GM23338 (cell line): ENCODE data around the gene CAPZA1. TPM values are rescaled to one million over a fixed set of nuclear protein-coding genes. Genes with fewer than 3 reads are reported as not detected.

Experiments
- ATAC-seq: fragments of 200-7000 bp; cut with Tn5 transposase; 3 replicates; pipeline ENCODE4 v1.9.1; 2020
- DNase-seq: peaks from one replicate; pipeline ENCODE4 v3.0.0-alpha.2; 2015; ENCODE audit warnings: low spot score
- H2AFZ ChIP-seq: fragments of 200-600 bp; sonication (generic); 2 replicates; pipeline ENCODE4 v1.8.0; 2016; ENCODE audit warnings: antibody characterized with exemption, mild to moderate bottlenecking, moderate library complexity
- H3F3A ChIP-seq: fragments of 200-600 bp; sonication (generic); replicated peaks from 2 replicates; pipeline ENCODE4 v1.8.0; 2017; ENCODE audit warnings: antibody characterized with exemption, mixed run types, low read depth
- H3K27ac ChIP-seq: fragments of 200-600 bp; sonication (generic); 2 replicates; pipeline ENCODE4 v1.6.1; 2016; ENCODE audit warnings: low read depth
- H3K27me3 ChIP-seq: fragments of 200-600 bp; sonication (generic); 2 replicates; pipeline ENCODE4 v1.8.0; 2016; ENCODE audit warnings: mild to moderate bottlenecking, mixed run types, moderate library complexity; ENCODE audit not compliant: insufficient read depth
- H3K36me3 ChIP-seq: fragments of 200-600 bp; sonication (generic); 2 replicates; pipeline ENCODE4 v1.8.0; 2016; ENCODE audit warnings: mild to moderate bottlenecking; ENCODE audit not compliant: insufficient read depth
- H3K4me1 ChIP-seq: fragments of 200-600 bp; sonication (generic); 2 replicates; pipeline ENCODE4 v1.8.0; 2016; ENCODE audit warnings: mild to moderate bottlenecking, moderate library complexity; ENCODE audit not compliant: insufficient read depth
- H3K4me2 ChIP-seq: fragments of 200-600 bp; sonication (generic); 2 replicates; pipeline ENCODE4 v1.7.1; 2017; ENCODE audit warnings: mixed run types
- H3K4me3 ChIP-seq: fragments of 200-600 bp; sonication (generic); 2 replicates; pipeline ENCODE4 v1.6.1; 2016; ENCODE audit warnings: mixed run types
- H3K79me2 ChIP-seq: fragments of 200-600 bp; sonication (generic); replicated peaks from 2 replicates; pipeline ENCODE4 v1.8.0; 2017; ENCODE audit warnings: mild to moderate bottlenecking; ENCODE audit not compliant: insufficient read depth
- H3K9me2 ChIP-seq: fragments of 200-600 bp; sonication (generic); 2 replicates; pipeline ENCODE4 v1.8.0; 2017; ENCODE audit not compliant: insufficient read depth
- H4K20me1 ChIP-seq: fragments of 200-600 bp; sonication (generic); replicated peaks from 2 replicates; pipeline ENCODE4 v1.8.0; 2017; ENCODE audit warnings: mild to moderate bottlenecking; ENCODE audit not compliant: insufficient read depth
- H3K27ac Mint-ChIP-seq: 2 replicates; pipeline ENCODE4 v1.8.0; 2020; ENCODE audit warnings: inconsistent platforms, mild to moderate bottlenecking, moderate library complexity, mixed read lengths
- H3K27me3 Mint-ChIP-seq: 3 replicates; pipeline ENCODE4 v1.8.0; 2022; ENCODE audit warnings: low read depth, mild to moderate bottlenecking, moderate library complexity, mixed read lengths, inconsistent platforms; ENCODE audit not compliant: insufficient read depth, poor library complexity
- H3K36me3 Mint-ChIP-seq: 3 replicates; pipeline ENCODE4 v1.8.0; 2021; ENCODE audit warnings: low read depth, mild to moderate bottlenecking, inconsistent platforms, moderate library complexity, mixed read lengths
- H3K4me1 Mint-ChIP-seq: 3 replicates; pipeline ENCODE4 v1.8.0; 2020; ENCODE audit warnings: mild to moderate bottlenecking, inconsistent platforms, mixed read lengths
- H3K4me3 Mint-ChIP-seq: 3 replicates; pipeline ENCODE4 v1.8.0; 2021; ENCODE audit warnings: moderate library complexity, mild to moderate bottlenecking, inconsistent platforms, mixed read lengths
- H3K9me3 Mint-ChIP-seq: 3 replicates; pipeline ENCODE4 v1.8.0; 2020; ENCODE audit warnings: moderate library complexity, mild to moderate bottlenecking, inconsistent platforms, mixed read lengths
- CREB1 ChIP-seq: fragments of 250-450 bp; sonication (Bioruptor Pico); IDR thresholded peaks from 2 replicates; pipeline ENCODE4 v1.5.0; 2020; ENCODE audit warnings: low read depth, mild to moderate bottlenecking, moderate library complexity
- CTCF ChIP-seq, 2 experiments: fragments of 200-600 bp in 1 of 2; sonication (generic) in 1 of 2; conservative IDR thresholded peaks; 2 replicates each; pipeline versions ENCODE4 v1.5.1 to v1.6.1; 2016 to 2017; ENCODE audit warnings: antibody characterized with exemption in 2 of 2, low read depth in 2 of 2, mild to moderate bottlenecking in 2 of 2, moderate library complexity in 1 of 2
- ETS1 ChIP-seq: IDR thresholded peaks from 2 replicates; pipeline ENCODE4 v1.6.1; 2016; ENCODE audit warnings: antibody characterized with exemption
- EZH2 ChIP-seq: fragments of 200-600 bp; sonication (generic); IDR thresholded peaks from one replicate; pipeline ENCODE4 v1.8.0; 2017; ENCODE audit warnings: antibody characterized with exemption, mild to moderate bottlenecking, low read depth; ENCODE audit not compliant: unreplicated experiment
- EZH2phosphoT487 ChIP-seq: fragments of 200-600 bp; sonication (generic); IDR thresholded peaks from one replicate; pipeline ENCODE4 v1.8.1; 2018; ENCODE audit warnings: antibody characterized with exemption; ENCODE audit not compliant: unreplicated experiment
- JUNB ChIP-seq: IDR thresholded peaks from one replicate; pipeline ENCODE4 v1.6.1; 2016; ENCODE audit warnings: antibody characterized with exemption; ENCODE audit not compliant: unreplicated experiment
- NANOG ChIP-seq: IDR thresholded peaks from 2 replicates; pipeline ENCODE4 v1.6.1; 2016; ENCODE audit warnings: antibody characterized with exemption, borderline replicate concordance
- POLR2AphosphoS5 ChIP-seq: IDR thresholded peaks from 2 replicates; pipeline ENCODE4 v1.6.1; 2016; ENCODE audit warnings: antibody characterized with exemption, low read depth
- STAT1 ChIP-seq: IDR thresholded peaks from one replicate; pipeline ENCODE4 v1.6.1; 2016; ENCODE audit warnings: antibody characterized with exemption; ENCODE audit not compliant: unreplicated experiment
- ZNF114 ChIP-seq: fragments of 250-450 bp; sonication (Bioruptor Pico); IDR thresholded peaks from 2 replicates; pipeline ENCODE4 v1.5.0; 2020; ENCODE audit warnings: mild to moderate bottlenecking, moderate library complexity
- ZNF331 ChIP-seq: fragments of 250-450 bp; sonication (Bioruptor Pico); IDR thresholded peaks from 2 replicates; pipeline ENCODE4 v1.5.0; 2020; ENCODE audit warnings: low read depth, mild to moderate bottlenecking, moderate library complexity
- polyA plus RNA-seq: library from polyadenylated mRNA; unstranded; fragments of >200 nt; fragmentation: Nextera tagmentation; extraction: Ambion mirVana; gene quantifications from 2 replicates; pipeline ENCODE4 v1.2.1, GENCODE V29; 2016
- total RNA-seq: library from RNA; depleted of rRNA; stranded (reverse); fragments of >200 nt; shearing (Covaris generic); gene quantifications from 2 replicates; pipeline ENCODE4 v1.2.3, GENCODE V29; 2014

CAPZA1 gene
- total and polyA plus RNA-seq, 2 experiments from 2014 or later = 147 to 182 TPM

DNA sequence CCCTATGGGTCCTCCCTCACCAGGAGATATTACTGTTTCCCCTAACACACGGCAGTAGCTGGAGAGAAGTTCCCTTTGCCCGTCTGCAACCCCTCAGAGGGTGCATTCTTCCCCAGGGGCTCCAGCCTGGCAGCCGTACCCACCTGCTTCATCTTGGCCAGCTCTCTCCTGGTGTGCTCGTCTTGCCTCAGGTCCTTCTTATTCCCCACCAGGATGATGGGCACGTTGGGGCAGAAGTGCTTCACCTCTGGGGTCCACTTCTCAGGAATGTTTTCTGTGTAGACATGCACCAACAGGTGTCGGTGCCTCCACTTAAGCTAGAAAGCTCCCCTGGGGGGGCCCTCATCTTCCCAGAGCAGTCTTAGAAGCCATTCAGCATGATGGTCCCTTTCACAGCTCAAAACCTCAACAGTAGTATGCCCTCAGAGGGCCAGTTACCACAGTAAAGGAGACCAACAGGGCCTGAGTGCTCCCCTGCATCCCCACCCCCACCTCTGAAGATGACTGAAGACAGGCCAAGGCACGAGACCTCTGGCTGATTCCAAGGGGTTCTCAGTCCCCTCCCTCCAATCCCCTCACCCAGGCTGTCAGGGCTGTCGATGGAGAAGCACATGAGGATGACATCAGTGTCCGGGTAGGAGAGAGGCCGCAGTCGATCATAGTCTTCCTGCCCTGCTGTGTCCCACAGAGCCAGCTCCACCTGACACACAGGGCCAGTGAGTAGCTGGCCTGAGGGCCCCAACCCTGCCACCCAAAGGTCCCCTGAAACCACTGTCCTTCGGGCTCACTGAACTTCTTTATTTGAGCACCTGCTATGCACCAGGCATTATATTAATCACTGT, 83.0 kb downstream of the CAPZA1 start (continued):
- no peak for TF ChIP-seq ZNF331
- no peak for TF ChIP-seq JUNB
- no peak for TF ChIP-seq EZH2
- no peak for TF ChIP-seq STAT1
- TF ChIP-seq NANOG = no peak
- no peak; the same call in 1 of the 2 replicates for TF ChIP-seq POLR2AphosphoS5
- TF ChIP-seq EZH2phosphoT487 = no peak
- no peak for TF ChIP-seq ETS1
- no peak for TF ChIP-seq ZNF114 (CRISPR knock-in tag)
- no peak for TF ChIP-seq CREB1 (CRISPR knock-in tag)

- no peak overlapping the region for H2AFZ ChIP-seq
- H3K9me2 ChIP-seq = no peaks in the 10 kb centered on the region
- Mint-ChIP-seq H3K4me3 (peak overlapping the region; percentile 75; the same call in 1 of the 3 replicates), H3K27ac (no peak overlapping the region), H3K4me1 (peaks cover 82% of the 10 kb centered on the region), H3K27me3 (peaks cover 52% of the 10 kb centered on the region), H3K9me3 (no peaks in the 10 kb centered on the region; the same call in 2 of the 3 replicates), H3K36me3 (peaks cover 39% of the 10 kb centered on the region)
- peaks cover 4% of the 10 kb centered on the region; the same call in 1 of the 2 replicates for H3K36me3 ChIP-seq
- peaks cover 25% of the 10 kb centered on the region for H4K20me1 ChIP-seq
- peak overlapping the region; percentile 47; the same call in 1 of the 2 replicates for H3K4me3 ChIP-seq
- DNase-seq = no peak
- peaks cover 10% of the 10 kb centered on the region; the same call in 1 of the 2 replicates for H3K79me2 ChIP-seq
- peaks cover 47% of the 10 kb centered on the region for H3K27me3 ChIP-seq
- no peak overlapping the region for H3K27ac ChIP-seq
- ATAC-seq = no peak
- H3F3A ChIP-seq = peaks cover 12% of the 10 kb centered on the region; the same call in 1 of the 2 replicates
- H3K4me1 ChIP-seq = peaks cover 72% of the 10 kb centered on the region
- no peak for TF ChIP-seq JUNB
- no peak for TF ChIP-seq CTCF (conservative IDR thresholded peaks at IDR 0.05; ENCODE audit: low read depth in 2 of 2)
- TF ChIP-seq ZNF331 = no peak
- TF ChIP-seq EZH2 = no peak
- no peak for TF ChIP-seq CREB1 (CRISPR knock-in tag)
- peak overlapping the region; percentile 73 for H3K4me2 ChIP-seq
Observed at GRCh38 chr1:112703706-112704105, 84.1 kb downstream of the CAPZA1 start.
